Cardiac muscle cell (in vitro differentiated cells and primary cell): ENCODE data around the gene DDX24. TPM values are rescaled to one million over a fixed set of nuclear protein-coding genes. Genes with fewer than 3 reads are reported as not detected.
"Not testable (repeated sequence)": the region's sequence is repeated elsewhere in the genome, so short reads cannot be mapped to it uniquely, and the experiment has no call there.

Experiments
- DNase-seq, 2 donors: peaks; one replicate each; pipeline versions ENCODE4 v3.0.0 to v3.0.0-alpha.2; 2010 to 2017; ENCODE audit warnings: low read depth in 1 of 2, low spot score in 1 of 2
- H3K27ac ChIP-seq: fragments of 200-600 bp; sonication (generic); 2 replicates; pipeline ENCODE4 v1.5.1; 2016
- H3K27me3 ChIP-seq: fragments of 200-600 bp; sonication (generic); 2 replicates; pipeline ENCODE4 v1.6.0; 2016; ENCODE audit warnings: control low read depth
- H3K36me3 ChIP-seq: fragments of 200-600 bp; sonication (generic); 2 replicates; pipeline ENCODE4 v1.5.1; 2016; ENCODE audit warnings: control low read depth
- H3K4me1 ChIP-seq: fragments of 200-600 bp; sonication (generic); 2 replicates; pipeline ENCODE4 v1.8.1; 2017; ENCODE audit warnings: low read depth, mild to moderate bottlenecking, mixed run types
- H3K4me3 ChIP-seq: fragments of 200-600 bp; sonication (generic); 2 replicates; pipeline ENCODE4 v1.5.1; 2016; ENCODE audit warnings: mild to moderate bottlenecking
- H3K9me3 ChIP-seq: fragments of 200-600 bp; sonication (generic); 2 replicates; pipeline ENCODE4 v1.5.1; 2017; ENCODE audit warnings: low read depth, mild to moderate bottlenecking, control low read depth
- polyA plus RNA-seq: library from polyadenylated mRNA; unstranded; fragments of >200 nt; fragmentation: Nextera tagmentation; extraction: Ambion mirVana; gene quantifications from 2 replicates; pipeline ENCODE4 v1.2.1, GENCODE V29; 2016
- total RNA-seq: library from RNA; depleted of rRNA; stranded (reverse); fragments of >200 nt; gene quantifications from 2 replicates; pipeline ENCODE4 v1.2.3, GENCODE V29; 2016
- TF ChIP-seq, protein P1 (sequence below): IDR thresholded peaks from 2 replicates; pipeline ENCODE4 v1.5.1; 2012; ENCODE audit warnings: low read depth, mild to moderate bottlenecking, low read length

DDX24 gene
- total and polyA plus RNA-seq, 2 experiments from 2014 or later: 188 to 227 TPM

GRCh38 chr14:94079891-94080620 is 946 bp downstream of the DDX24 start:
- Histone ChIP-seq H3K9me3 (no peaks in the 10 kb centered on the region), H3K27me3 (no peaks in the 10 kb centered on the region), H3K27ac (peak overlapping the region; percentile 91), H3K4me1 (peaks cover 47% of the 10 kb centered on the region), H3K36me3 (peaks cover 8% of the 10 kb centered on the region), H3K4me3 (peak overlapping the region; percentile 97)
- TF ChIP-seq, protein P1, sequence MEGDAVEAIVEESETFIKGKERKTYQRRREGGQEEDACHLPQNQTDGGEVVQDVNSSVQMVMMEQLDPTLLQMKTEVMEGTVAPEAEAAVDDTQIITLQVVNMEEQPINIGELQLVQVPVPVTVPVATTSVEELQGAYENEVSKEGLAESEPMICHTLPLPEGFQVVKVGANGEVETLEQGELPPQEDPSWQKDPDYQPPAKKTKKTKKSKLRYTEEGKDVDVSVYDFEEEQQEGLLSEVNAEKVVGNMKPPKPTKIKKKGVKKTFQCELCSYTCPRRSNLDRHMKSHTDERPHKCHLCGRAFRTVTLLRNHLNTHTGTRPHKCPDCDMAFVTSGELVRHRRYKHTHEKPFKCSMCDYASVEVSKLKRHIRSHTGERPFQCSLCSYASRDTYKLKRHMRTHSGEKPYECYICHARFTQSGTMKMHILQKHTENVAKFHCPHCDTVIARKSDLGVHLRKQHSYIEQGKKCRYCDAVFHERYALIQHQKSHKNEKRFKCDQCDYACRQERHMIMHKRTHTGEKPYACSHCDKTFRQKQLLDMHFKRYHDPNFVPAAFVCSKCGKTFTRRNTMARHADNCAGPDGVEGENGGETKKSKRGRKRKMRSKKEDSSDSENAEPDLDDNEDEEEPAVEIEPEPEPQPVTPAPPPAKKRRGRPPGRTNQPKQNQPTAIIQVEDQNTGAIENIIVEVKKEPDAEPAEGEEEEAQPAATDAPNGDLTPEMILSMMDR: no peak
- DNase-seq: peak; percentile 35 to 45

- Histone ChIP-seq H3K36me3 (peaks cover 8% of the 10 kb centered on the region), H3K9me3 (no peaks in the 10 kb centered on the region), H3K4me1 (peaks cover 33% of the 10 kb centered on the region), H3K4me3 (peak overlapping the region; percentile 5), H3K27ac (no peak overlapping the region), H3K27me3 (no peaks in the 10 kb centered on the region)
- no peak for DNase-seq
- TF ChIP-seq, protein P1: no peak
Observed at GRCh38 chr14:94077823-94078222, 3.2 kb downstream of the DDX24 start.

DNA sequence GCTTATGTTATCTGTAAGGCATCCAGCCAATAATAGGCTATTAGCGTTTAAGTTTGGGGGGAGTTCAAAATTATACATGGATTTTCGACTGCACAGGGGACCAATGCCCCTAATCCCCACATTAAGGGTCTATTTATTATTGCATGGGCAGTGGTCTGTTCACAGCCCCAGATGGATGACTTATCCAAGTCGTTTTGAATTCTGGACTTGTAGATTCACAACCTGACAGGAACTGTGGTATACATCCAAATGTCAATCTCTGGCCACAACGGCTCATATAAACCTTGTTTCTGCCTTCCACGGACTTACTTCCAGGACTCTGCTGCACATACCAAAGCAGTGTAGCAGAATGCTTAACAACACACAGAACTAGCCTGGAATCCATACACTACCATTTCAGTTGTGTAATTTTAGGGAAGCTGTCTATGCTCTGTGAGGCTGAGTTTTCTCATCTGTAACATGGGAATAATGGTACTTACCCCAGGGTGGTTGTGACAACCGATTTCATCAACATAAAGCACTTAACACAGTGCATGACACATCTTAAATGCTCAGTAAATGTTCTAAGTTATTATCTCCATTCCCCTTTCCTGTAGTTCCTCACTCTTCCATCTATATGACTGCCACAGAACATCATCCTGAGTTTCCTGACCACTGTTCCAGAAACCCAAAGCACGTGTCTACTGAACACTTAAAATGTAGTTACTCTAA is 3.7 kb downstream of the DDX24 start:
- no peak for DNase-seq
- no peak overlapping the region for H3K27ac ChIP-seq
- peaks cover 8% of the 10 kb centered on the region for H3K36me3 ChIP-seq
- no peaks in the 10 kb centered on the region for H3K9me3 ChIP-seq
- TF ChIP-seq, protein P1: no peak
- peaks cover 32% of the 10 kb centered on the region for H3K4me1 ChIP-seq
- H3K27me3 ChIP-seq: no peaks in the 10 kb centered on the region
- H3K4me3 ChIP-seq: peak overlapping the region; percentile 5

DNA sequence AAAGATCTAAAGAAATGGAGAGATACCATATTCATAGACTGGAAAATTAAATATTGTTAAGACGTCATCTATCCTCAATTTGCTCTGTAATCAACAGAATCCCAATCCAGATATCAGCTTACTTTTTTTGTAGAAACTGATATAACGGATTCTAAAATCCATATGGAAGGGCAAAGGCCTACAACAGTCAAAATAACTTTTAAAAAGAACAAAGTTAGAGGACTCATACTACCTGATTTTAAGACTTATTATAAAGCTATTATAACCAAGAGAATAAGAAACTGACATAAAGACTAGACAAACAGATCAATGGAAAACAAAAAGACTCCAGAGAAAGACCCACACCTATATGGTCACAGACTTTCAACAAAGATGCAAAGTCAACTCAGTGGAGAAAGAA is 6.0 kb downstream of the DDX24 start:
- H3K4me3 ChIP-seq: no peak overlapping the region
- peaks cover 27% of the 10 kb centered on the region for H3K4me1 ChIP-seq
- H3K27ac ChIP-seq: no peak overlapping the region
- TF ChIP-seq, protein P1: no peak
- H3K36me3 ChIP-seq: peaks cover 8% of the 10 kb centered on the region
- no peaks in the 10 kb centered on the region for H3K27me3 ChIP-seq
- no peak for DNase-seq
- H3K9me3 ChIP-seq: no peaks in the 10 kb centered on the region

GRCh38 chr14:94074534-94074933 is 6.5 kb downstream of the DDX24 start:
- Histone ChIP-seq H3K27me3 (no peaks in the 10 kb centered on the region), H3K9me3 (no peaks in the 10 kb centered on the region), H3K4me1 (peaks cover 26% of the 10 kb centered on the region), H3K4me3 (no peak overlapping the region), H3K36me3 (peaks cover 8% of the 10 kb centered on the region), H3K27ac (no peak overlapping the region)
- no peak for DNase-seq
- TF ChIP-seq, protein P1: no peak

DNA sequence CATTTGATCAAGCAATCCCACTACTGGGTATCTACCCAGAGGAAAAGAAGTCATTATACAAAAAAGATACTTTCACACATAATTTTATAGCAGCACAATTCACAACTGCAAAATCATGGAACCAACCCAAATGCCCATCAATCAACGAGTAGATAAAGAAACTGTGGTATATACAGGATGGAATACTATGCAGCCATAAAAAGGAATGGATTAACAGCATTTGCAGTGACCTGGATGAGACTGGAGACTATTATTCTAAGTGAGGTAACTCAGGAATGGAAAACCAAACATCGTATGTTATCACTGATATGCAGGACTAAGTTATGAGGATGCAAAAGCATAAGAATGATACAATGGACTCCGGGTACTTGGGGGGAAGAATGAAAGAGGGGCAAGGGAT is 8.9 kb downstream of the DDX24 start:
- not testable (repeated sequence) for H3K36me3 ChIP-seq, H3K27ac ChIP-seq, H3K27me3 ChIP-seq, DNase-seq, H3K4me1 ChIP-seq, H3K9me3 ChIP-seq, H3K4me3 ChIP-seq
